HepG2 (cell line): ENCODE results near the gene DNPEP. TPM values are rescaled to one million over a fixed set of nuclear protein-coding genes. Genes with fewer than 3 reads are reported as not detected.

ENCODE experiments used
- BATF2 ChIP-seq: sonication (generic); formaldehyde crosslinking; IDR thresholded peaks from 2 replicates; pipeline ENCODE4 v1.8.0; 2022; ENCODE audit warnings: mild to moderate bottlenecking, missing genetic modification reagents, moderate library complexity
- CEBPB ChIP-seq: IDR thresholded peaks from 2 replicates; pipeline ENCODE4 v1.6.1; 2011; ENCODE audit warnings: low read depth, low read length, improper control_type of control experiment, borderline replicate concordance
- ELF4 ChIP-seq: sonication (generic); formaldehyde crosslinking; IDR thresholded peaks from 2 replicates; pipeline ENCODE4 v1.5.0; 2020; ENCODE audit warnings: missing genetic modification reagents, mild to moderate bottlenecking, moderate library complexity, borderline replicate concordance
- FOXO4 ChIP-seq: sonication (generic); formaldehyde crosslinking; conservative IDR thresholded peaks from 2 replicates; pipeline ENCODE4 v1.8.1; 2023; ENCODE audit warnings: missing genetic modification reagents
- HDAC2 ChIP-seq: sonication (generic); formaldehyde crosslinking; IDR thresholded peaks from 2 replicates; pipeline ENCODE4 v1.4.0; 2020; ENCODE audit warnings: missing genetic modification reagents
- NFIB ChIP-seq: sonication (generic); formaldehyde crosslinking; IDR thresholded peaks from 2 replicates; pipeline ENCODE4 v1.9.0; 2021; ENCODE audit warnings: missing genetic modification reagents, mild to moderate bottlenecking, borderline replicate concordance
- NR2C2 ChIP-seq: sonication (generic); formaldehyde crosslinking; IDR thresholded peaks from 2 replicates; pipeline ENCODE4 v1.4.0; 2020; ENCODE audit warnings: missing genetic modification reagents, mild to moderate bottlenecking, moderate library complexity, borderline replicate concordance
- SAFB2 ChIP-seq: sonication (generic); formaldehyde crosslinking; IDR thresholded peaks from 2 replicates; pipeline ENCODE4 v1.5.1; 2020; ENCODE audit warnings: missing genetic modification reagents, low read depth, mild to moderate bottlenecking, borderline replicate concordance
- SALL2 ChIP-seq: sonication (generic); formaldehyde crosslinking; IDR thresholded peaks from 2 replicates; pipeline ENCODE4 v1.8.1; 2023; ENCODE audit warnings: mild to moderate bottlenecking, missing genetic modification reagents, inconsistent platforms
- SOX6 ChIP-seq, 2 experiments: fragments of 450-650 bp in 1 of 2; sonication (generic) in 1 of 2; formaldehyde crosslinking in 1 of 2; IDR thresholded peaks; 2 replicates each; pipeline versions ENCODE4 v1.4.0 to v1.6.1; 2017 to 2020; ENCODE audit warnings: antibody characterized with exemption in 1 of 2, mild to moderate bottlenecking in 1 of 2, missing genetic modification reagents in 1 of 2
- THYN1 ChIP-seq: sonication (generic); formaldehyde crosslinking; IDR thresholded peaks from 2 replicates; pipeline ENCODE4 v1.8.1; 2023; ENCODE audit warnings: low read depth, mild to moderate bottlenecking, moderate library complexity, missing genetic modification reagents, borderline replicate concordance
- TMF1 ChIP-seq: sonication (generic); formaldehyde crosslinking; IDR thresholded peaks from 2 replicates; pipeline ENCODE4 v1.8.1; 2022; ENCODE audit warnings: low read depth, missing genetic modification reagents
- TOE1 ChIP-seq: sonication (generic); formaldehyde crosslinking; IDR thresholded peaks from 2 replicates; pipeline ENCODE4 v1.4.0; 2020; ENCODE audit warnings: mild to moderate bottlenecking, missing genetic modification reagents
- ZNF263 ChIP-seq: sonication (generic); formaldehyde crosslinking; IDR thresholded peaks from 2 replicates; pipeline ENCODE4 v1.4.0; 2020; ENCODE audit warnings: missing genetic modification reagents
- ZNF350 ChIP-seq: sonication (generic); formaldehyde crosslinking; IDR thresholded peaks from 2 replicates; pipeline ENCODE4 v1.4.0; 2020; ENCODE audit warnings: mild to moderate bottlenecking, low read depth, missing genetic modification reagents, borderline replicate concordance
- ZNF646 ChIP-seq: sonication (generic); formaldehyde crosslinking; IDR thresholded peaks from 2 replicates; pipeline ENCODE4 v1.9.0; 2021; ENCODE audit warnings: mild to moderate bottlenecking, missing genetic modification reagents
- ZNF775 ChIP-seq: sonication (generic); formaldehyde crosslinking; IDR thresholded peaks from 2 replicates; pipeline ENCODE4 v1.4.0; 2020; ENCODE audit warnings: missing genetic modification reagents, mild to moderate bottlenecking, moderate library complexity, borderline replicate concordance
- polyA plus RNA-seq, 8 experiments: library from polyadenylated mRNA; depleted of rRNA in 3 of 8; stranded (reverse) in 7 of 8; unstranded in 1 of 8; fragments of >200 nt; fragmentation: Illumina TruSeq in 4 of 8; extraction: Trizol in 4 of 8; gene quantifications; 2 replicates each; pipeline versions ENCODE4 v1.2.1 to v1.2.3, GENCODE V29; 2011 to 2016; ENCODE audit warnings: low read depth in 4 of 8, missing spikeins in 1 of 8, mixed read lengths in 1 of 8; ENCODE audit not compliant: insufficient read depth in 1 of 8
- total RNA-seq, 5 experiments: library from RNA; depleted of rRNA; stranded (reverse); fragments of >200 nt; fragmentation: Illumina TruSeq; extraction: Trizol; gene quantifications; 2 replicates each; pipeline ENCODE4 v1.2.3, GENCODE V29; 2016; ENCODE audit warnings: low read depth in 1 of 5
- TF ChIP-seq, protein P1 (sequence below): sonication (generic); formaldehyde crosslinking; IDR thresholded peaks from 2 replicates; pipeline ENCODE4 v1.5.1; 2020; ENCODE audit warnings: missing genetic modification reagents, mild to moderate bottlenecking, borderline replicate concordance

DNPEP gene
- total and polyA plus RNA-seq, 2 of the 13 experiments (the other 11 are each of a cell fraction or from before 2014, with no cell fraction given), result 104 to 109 TPM

DNA sequence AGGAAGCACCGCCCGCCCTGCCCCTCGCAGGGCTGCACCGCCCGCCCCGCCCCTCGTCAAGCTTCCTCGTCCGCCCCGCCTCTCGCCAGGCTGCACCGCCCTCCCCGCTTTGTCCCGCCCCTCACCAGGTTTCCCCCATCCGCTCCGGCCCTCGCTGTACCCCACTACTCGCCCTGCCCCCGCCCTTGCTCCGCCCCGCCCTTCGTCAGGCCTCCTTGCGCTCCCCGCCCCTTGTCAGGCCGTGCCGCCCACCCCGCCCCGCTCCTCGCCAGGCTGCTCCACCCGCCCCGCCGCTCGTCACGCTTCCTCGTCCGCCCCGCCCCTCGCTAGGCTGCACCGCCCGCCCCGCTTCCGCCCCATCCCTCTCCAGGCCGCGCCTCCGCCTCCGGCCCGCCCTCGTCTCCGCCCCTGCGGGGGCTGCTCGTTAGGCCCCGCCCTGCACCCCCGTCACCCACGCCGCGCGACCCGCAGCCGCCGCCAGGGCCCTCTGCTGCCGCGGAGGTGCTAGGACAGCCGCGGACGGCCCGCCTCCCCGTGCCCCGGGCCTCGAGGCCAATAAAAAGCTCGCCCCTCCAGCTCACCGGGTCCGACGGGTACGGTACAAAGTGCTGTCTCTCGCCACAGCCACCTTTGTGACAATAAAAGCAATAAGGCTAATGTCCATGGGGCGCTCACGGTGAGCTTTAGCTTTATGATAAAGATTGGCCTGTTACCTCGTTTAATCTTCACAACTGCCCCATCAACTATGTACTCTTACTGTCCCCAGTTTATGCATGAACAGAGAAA, 602 bp upstream of the DNPEP start (continued):
- TF ChIP-seq ZNF646 (no peak), SAFB2 (CRISPR knock-in tag) (no peak), NR2C2 (CRISPR knock-in tag) (peak; percentile 53; the same call in 1 of the 2 replicates), TMF1 (no peak), THYN1 (CRISPR knock-in tag) (no peak), ZNF263 (CRISPR knock-in tag) (no peak), HDAC2 (CRISPR knock-in tag) (peak; percentile 61), ZNF350 (peak; percentile 80), NFIB (CRISPR knock-in tag) (no peak), SALL2 (CRISPR knock-in tag) (no peak; the same call in 1 of the 2 replicates), ZNF775 (CRISPR knock-in tag) (no peak), TOE1 (CRISPR knock-in tag) (no peak), SOX6 (IDR thresholded peaks at IDR 0.05) (no peak), SOX6 (CRISPR knock-in tag; IDR thresholded peaks at IDR 0.05) (peak; percentile 52), ELF4 (CRISPR knock-in tag) (no peak), BATF2 (CRISPR knock-in tag) (no peak), FOXO4 (0 out of 2 replicates have a peak, but pooled peaks have one; percentile 34), CEBPB (no peak)
- TF ChIP-seq, protein P1, sequence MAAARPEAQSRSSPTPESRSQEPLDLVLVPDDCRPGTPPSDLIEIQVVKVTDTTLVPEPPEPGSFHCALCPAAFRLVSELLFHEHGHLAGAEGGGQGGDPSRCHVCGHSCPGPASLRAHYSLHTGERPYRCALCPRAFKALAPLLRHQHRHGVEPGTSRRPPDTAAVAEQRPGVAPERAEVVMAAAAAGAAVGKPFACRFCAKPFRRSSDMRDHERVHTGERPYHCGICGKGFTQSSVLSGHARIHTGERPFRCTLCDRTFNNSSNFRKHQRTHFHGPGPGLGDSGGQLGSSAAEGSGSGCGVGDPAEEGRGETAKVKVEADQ (CRISPR knock-in tag), result peak; percentile 79; the same call in 1 of the 2 replicates
